Coronary artery (tissue), 2 donors: ENCODE measurements around the gene ACO1.

Experiments
- DNase-seq: peaks from one replicate; pipeline ENCODE4 v3.0.0-alpha.2; 2017; ENCODE audit warnings: low spot score
- H3K27ac ChIP-seq, 2 donors: fragments of 200-600 bp; sonication (generic); one replicate each; pipeline ENCODE4 v1.5.1; 2016 to 2019
- H3K4me3 ChIP-seq: fragments of 200-600 bp; sonication (generic); 2 replicates; pipeline ENCODE4 v1.5.1; 2016; ENCODE audit warnings: mild to moderate bottlenecking, moderate library complexity
- TF ChIP-seq, protein P1 (sequence below): fragments of 200-600 bp; sonication (generic); IDR thresholded peaks from one replicate; pipeline ENCODE4 v1.5.1; 2019; ENCODE audit warnings: antibody characterized with exemption

Gene ACO1

DNA sequence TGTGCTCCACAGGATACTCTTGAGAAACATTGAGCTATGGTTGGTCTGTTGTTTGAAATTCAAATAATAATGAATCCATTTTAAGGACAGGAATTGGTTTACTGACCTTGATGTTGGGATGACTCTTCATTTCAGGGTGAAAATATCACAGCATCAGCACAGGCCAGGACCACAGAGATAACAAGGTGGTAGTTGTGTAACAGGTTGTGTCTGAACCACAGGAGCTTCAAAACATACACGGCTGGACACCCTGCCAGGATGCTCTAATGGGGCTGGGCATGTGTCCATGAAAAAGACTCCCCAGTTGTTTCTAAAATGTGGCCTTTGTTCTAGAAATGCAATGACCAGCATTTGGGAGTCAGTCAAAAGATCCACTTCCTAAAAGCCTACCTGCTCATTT lies 69.8 kb downstream of the ACO1 start:
- Histone ChIP-seq H3K4me3 (no peak overlapping the region), H3K27ac (no peak overlapping the region)
- no peak for DNase-seq
- TF ChIP-seq, protein P1, sequence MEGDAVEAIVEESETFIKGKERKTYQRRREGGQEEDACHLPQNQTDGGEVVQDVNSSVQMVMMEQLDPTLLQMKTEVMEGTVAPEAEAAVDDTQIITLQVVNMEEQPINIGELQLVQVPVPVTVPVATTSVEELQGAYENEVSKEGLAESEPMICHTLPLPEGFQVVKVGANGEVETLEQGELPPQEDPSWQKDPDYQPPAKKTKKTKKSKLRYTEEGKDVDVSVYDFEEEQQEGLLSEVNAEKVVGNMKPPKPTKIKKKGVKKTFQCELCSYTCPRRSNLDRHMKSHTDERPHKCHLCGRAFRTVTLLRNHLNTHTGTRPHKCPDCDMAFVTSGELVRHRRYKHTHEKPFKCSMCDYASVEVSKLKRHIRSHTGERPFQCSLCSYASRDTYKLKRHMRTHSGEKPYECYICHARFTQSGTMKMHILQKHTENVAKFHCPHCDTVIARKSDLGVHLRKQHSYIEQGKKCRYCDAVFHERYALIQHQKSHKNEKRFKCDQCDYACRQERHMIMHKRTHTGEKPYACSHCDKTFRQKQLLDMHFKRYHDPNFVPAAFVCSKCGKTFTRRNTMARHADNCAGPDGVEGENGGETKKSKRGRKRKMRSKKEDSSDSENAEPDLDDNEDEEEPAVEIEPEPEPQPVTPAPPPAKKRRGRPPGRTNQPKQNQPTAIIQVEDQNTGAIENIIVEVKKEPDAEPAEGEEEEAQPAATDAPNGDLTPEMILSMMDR = no peak

DNA sequence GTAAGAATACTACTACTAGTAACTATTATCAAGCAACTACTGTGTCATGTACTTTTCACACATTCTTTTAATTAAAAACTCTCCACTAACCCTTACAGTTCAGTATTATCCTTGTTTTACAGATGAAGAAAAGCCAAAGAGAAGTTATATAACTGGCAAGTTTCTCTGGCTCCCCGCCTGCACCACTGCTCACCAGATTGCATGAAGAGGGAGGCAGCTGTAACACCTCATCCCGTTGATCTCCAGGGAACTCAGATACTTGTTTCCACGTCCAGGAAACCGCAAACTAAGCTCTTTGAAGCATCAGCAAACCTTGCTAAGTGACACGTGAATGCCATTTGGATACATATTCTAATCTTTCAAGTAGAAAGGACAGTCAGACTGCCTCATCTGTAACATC lies 71.3 kb downstream of the ACO1 start:
- Histone ChIP-seq H3K27ac (no peak overlapping the region), H3K4me3 (no peak overlapping the region)
- no peak for DNase-seq
- TF ChIP-seq, protein P1 = no peak

DNA sequence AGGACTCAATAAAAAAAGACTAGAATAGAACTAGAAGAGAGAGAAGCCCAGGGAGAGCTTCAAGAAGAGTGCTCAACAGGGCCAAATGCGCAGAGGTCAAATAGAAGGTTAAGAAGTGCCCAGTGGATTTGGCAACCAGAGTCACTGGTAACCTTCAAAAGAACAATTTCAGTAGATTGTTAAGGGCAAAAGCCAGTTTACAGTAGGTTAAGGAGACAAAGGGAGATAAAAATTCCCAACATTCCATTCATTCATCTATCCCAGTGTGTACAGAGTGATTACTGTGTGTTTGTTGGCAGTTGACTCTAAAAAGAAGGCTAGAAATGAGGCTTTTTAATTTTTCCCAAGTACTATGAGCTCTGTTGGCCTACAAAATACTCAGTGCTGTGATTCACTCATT lies 72.1 kb downstream of the ACO1 start:
- Histone ChIP-seq H3K27ac (no peak overlapping the region), H3K4me3 (no peak overlapping the region)
- TF ChIP-seq, protein P1 = no peak
- no peak for DNase-seq

DNA sequence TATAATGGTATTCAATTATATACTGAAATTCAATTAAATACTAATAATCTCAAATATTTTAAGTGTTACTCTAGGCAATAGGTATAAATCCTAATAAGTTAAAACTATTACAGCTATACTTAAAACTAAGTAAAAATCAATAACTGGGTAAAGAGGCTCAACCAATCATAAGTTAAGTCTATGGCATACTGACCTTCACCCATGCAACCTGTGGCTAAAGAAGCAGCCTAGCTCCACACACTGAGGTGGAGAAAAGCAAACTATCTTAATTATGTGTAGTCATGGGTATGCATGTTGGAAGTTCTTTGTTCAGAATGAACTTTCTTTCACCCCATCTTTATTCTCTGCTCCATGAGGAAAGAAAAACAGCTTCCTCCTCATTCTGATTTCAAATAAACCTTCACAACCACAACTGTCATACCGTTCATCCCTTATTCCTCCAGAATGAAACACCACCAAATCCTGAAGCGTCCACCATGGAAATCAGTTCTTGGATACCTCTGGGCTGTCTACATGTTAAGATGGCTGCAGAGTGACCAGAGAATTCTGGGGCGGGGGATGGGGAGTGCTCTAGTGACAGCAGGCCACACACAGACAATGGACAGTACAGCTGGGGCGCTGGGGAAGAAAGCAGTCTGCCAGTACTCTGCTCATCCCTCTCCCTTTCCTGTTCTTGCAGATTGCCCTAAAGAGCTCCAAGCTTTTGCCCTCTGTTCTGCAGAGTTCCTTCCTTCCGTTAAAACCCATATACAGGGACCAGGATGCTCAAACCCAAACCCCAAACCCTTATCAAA lies 79.3 kb downstream of the ACO1 start:
- Histone ChIP-seq H3K4me3 (no peak overlapping the region), H3K27ac (no peak overlapping the region)
- TF ChIP-seq, protein P1 = no peak
- DNase-seq = no peak

DNA sequence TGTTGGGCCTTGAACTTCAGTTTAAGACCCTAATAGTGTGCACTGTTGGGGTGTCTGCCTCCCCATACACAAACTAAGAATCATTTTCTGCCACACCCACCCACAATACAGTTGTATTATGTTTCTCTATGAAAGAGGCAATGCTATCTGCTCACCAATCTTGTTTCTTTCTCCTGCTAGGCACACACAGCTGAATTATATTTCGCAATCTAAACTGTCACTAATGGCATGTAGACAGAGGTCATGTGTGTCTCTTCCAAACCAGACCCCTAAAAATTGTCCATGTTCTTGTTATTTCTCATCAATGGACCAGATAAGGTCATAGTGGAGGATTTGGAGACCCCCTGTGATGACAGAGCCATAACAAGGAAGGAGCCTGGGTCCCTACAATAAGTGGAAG lies 84.3 kb downstream of the ACO1 start:
- no peak for DNase-seq
- TF ChIP-seq, protein P1 = no peak
- H3K27ac ChIP-seq = no peak overlapping the region
- no peak overlapping the region for H3K4me3 ChIP-seq

DNA sequence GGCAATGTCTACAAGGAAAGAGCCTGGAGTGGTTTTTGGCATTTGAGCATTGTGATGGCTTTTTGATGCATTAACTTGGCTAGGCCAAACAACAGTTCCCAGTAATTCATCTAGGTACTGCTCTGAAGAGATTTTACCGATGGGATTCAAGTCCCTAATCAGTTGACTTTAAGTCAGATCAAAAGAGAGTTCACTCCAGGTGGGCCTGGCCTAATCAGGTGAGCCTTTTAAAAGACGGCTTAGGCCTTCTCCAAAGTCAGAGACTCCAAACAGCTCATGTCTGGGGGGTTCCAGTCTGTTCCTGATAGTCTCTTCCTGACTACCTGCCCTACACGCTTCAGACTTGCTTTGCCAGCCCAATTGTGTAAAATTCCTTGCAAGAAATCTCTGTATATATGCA lies 87.9 kb downstream of the ACO1 start:
- Histone ChIP-seq H3K4me3 (no peak overlapping the region), H3K27ac (no peak overlapping the region)
- TF ChIP-seq, protein P1 = no peak
- no peak for DNase-seq

DNA sequence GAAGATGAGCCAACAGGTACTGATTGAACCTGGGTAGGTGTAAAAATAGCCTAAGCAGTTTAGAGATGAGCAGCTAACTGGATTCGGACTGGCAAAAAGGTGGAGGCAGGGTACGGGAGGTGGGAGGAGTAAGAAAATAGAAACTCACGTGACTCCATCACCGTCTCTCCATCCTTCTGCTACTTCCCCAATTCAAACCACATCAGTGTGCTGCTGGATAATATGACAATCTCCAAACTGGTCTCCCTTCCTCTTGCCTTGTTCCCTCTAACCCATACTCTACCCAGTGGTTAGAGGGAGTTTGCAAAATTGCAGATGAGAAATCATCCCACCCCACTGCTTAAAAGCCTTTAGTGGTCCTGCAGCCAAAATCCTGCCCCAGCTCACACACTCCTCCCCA lies 98.9 kb downstream of the ACO1 start:
- Histone ChIP-seq H3K27ac (no peak overlapping the region), H3K4me3 (no peak overlapping the region)
- DNase-seq = no peak
- TF ChIP-seq, protein P1 = no peak
